ENCODE results near the gene PTH2.

- TF ChIP-seq POLR2A (IDR thresholded peaks at IDR 0.05; ENCODE audit: extremely low read depth, insufficient read length) = no peak
- TF ChIP-seq CTCF (IDR thresholded peaks at IDR 0.05; ENCODE audit: low read depth, low read length) = no peak
- no peak for TF ChIP-seq MAX (IDR thresholded peaks at IDR 0.05; ENCODE audit: low read depth, low read length)
These were observed 33.1 kb upstream of the PTH2 start for GRCh38 chr19:49456326-49456725.
